H1 (cell line): ENCODE data around the gene KIF5C. TPM values are rescaled to one million over a fixed set of nuclear protein-coding genes. Genes with fewer than 3 reads are reported as not detected.

Experiments
- ASH2L ChIP-seq: fragments of 200-600, 300-600 bp; sonication (generic); IDR thresholded peaks from one replicate; pipeline ENCODE4 v1.7.1; 2017; ENCODE audit warnings: low read length
- CHD7 ChIP-seq: fragments of 300-600 bp; sonication (generic); IDR thresholded peaks from 2 replicates; pipeline ENCODE4 v1.7.1; 2012; ENCODE audit warnings: low read length, moderate library complexity, mild to moderate bottlenecking, inconsistent platforms; ENCODE audit not compliant: insufficient replicate concordance
- CTCF ChIP-seq, 3 experiments: IDR thresholded peaks; 1 replicate in 2 of 3; 2 replicates in 1 of 3; pipeline versions ENCODE4 v1.5.1 to v1.6.1; 2011; ENCODE audit warnings: low read length in 3 of 3, mild to moderate bottlenecking in 3 of 3, inconsistent platforms in 2 of 3, low read depth in 1 of 3, moderate library complexity in 1 of 3; ENCODE audit not compliant: insufficient read depth in 1 of 3; ENCODE audit errors: control extremely low read depth in 1 of 3
- FOSL1 ChIP-seq: IDR thresholded peaks from 2 replicates; pipeline ENCODE4 v1.6.1; 2011; ENCODE audit warnings: mild to moderate bottlenecking, low read depth, low read length, moderate library complexity; ENCODE audit not compliant: insufficient read depth
- HDAC2 ChIP-seq, 2 experiments: fragments of 300-600 bp in 1 of 2; sonication (generic) in 1 of 2; IDR thresholded peaks; 2 replicates each; pipeline ENCODE4 v1.6.1; 2011 to 2012; ENCODE audit warnings: low read depth in 2 of 2, low read length in 2 of 2, mild to moderate bottlenecking in 2 of 2, moderate library complexity in 2 of 2, borderline replicate concordance in 1 of 2, inconsistent platforms in 1 of 2
- SIX5 ChIP-seq: IDR thresholded peaks from 2 replicates; pipeline ENCODE4 v1.6.1; 2011; ENCODE audit warnings: mild to moderate bottlenecking, low read depth, low read length
- SP1 ChIP-seq: IDR thresholded peaks from 2 replicates; pipeline ENCODE4 v1.6.1; 2011; ENCODE audit warnings: low read depth, low read length
- TCF12 ChIP-seq: IDR thresholded peaks from 2 replicates; pipeline ENCODE4 v1.6.1; 2011; ENCODE audit warnings: low read depth, mild to moderate bottlenecking, low read length
- TEAD4 ChIP-seq: IDR thresholded peaks from 2 replicates; pipeline ENCODE4 v1.6.1; 2012; ENCODE audit warnings: low read depth, low read length, inconsistent platforms, mixed read lengths
- polyA plus RNA-seq, 7 experiments: library from polyadenylated mRNA; depleted of rRNA in 3 of 7; stranded (reverse) in 5 of 7; unstranded in 2 of 7; fragments of >200 nt in 5 of 7; fragments of 200-250 nt in 2 of 7; gene quantifications; 1 replicate in 5 of 7; 2 replicates in 1 of 7; 4 replicates in 1 of 7; pipeline versions ENCODE4 v1.2.1 to v1.2.3, GENCODE V29; 2011 to 2013; ENCODE audit warnings: missing spikeins in 2 of 7, mixed read lengths in 2 of 7
- total RNA-seq: library from RNA; stranded (reverse); fragmentation: NEBNext Ultra II Directional; extraction: Animal tissue kit (Norgen Biotek cat#: 25700); gene quantifications from 2 replicates; pipeline ENCODE4 v1.2.1, GENCODE V29; 2021

KIF5C gene
- total and polyA plus RNA-seq, 2 of the 8 experiments (the other 6 are each of a cell fraction or from before 2014, with no cell fraction given) = 16.3 to 66.4 TPM

- TF ChIP-seq CHD7 (no peak), SIX5 (no peak), FOSL1 (no peak), HDAC2 (IDR thresholded peaks at IDR 0.05; ENCODE audit: borderline replicate concordance in 1 of 2, low read depth in 2 of 2, low read length in 2 of 2) (peak in 1 of 2 experiments; percentile 22; a peak in 1 of 4 replicates), TEAD4 (no peak), TCF12 (no peak), SP1 (no peak), CTCF (IDR thresholded peaks at IDR 0.05; ENCODE audit: control extremely low read depth in 1 of 3, insufficient read depth in 1 of 3, low read depth in 1 of 3, low read length in 3 of 3) (no peak), ASH2L (no peak)
Measured at GRCh38 chr2:148876202-148876594, 1.2 kb downstream of the KIF5C start (continued).
